SU-DHL-6 (cell line): ENCODE measurements around the gene SLC44A3.

Experiments
- CTCF ChIP-seq: fragments of 200-600 bp; sonication (generic); IDR thresholded peaks from one replicate; pipeline ENCODE4 v1.5.1; 2017; ENCODE audit warnings: antibody characterized with exemption, mild to moderate bottlenecking, low read length, moderate library complexity; ENCODE audit not compliant: insufficient read depth, poor library complexity, severe bottlenecking
- EZH2phosphoT487 ChIP-seq: fragments of 200-600 bp; sonication (generic), shearing (Covaris generic); conservative IDR thresholded peaks from 2 replicates; pipeline ENCODE4 v1.6.1; 2018; ENCODE audit warnings: mild to moderate bottlenecking, antibody characterized with exemption, low read length, moderate library complexity, mixed read lengths

DNA sequence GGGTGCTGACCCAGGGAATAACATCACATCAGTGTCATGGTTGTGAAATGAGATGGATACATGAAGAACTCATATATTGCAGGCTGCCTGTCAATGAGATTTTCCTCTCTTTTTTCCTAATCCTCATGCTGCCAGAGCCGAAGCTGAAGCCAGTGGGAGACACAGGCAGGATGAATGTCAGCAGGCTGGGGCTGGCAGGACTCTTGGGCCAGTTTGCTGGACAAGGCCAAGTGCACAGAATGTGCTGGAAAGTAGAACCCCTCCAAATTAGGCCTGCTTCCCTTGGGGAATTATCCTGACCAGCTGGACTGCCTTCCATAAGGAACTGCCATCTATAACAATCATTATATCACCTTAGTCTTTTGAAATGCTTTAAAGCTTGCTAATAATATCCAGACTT is 31.4 kb downstream of the SLC44A3 start:
- TF ChIP-seq CTCF (no peak), EZH2phosphoT487 (no peak)
